ENCODE results near the gene PRR16. TPM values are rescaled to one million over a fixed set of nuclear protein-coding genes. Genes with fewer than 3 reads are reported as not detected.

The PRR16 gene
- total and polyA plus RNA-seq, 2 experiments from 2014 or later: 1.0 to 1.7 TPM

GRCh38 chr5:120472911-120473310 is 8.8 kb downstream of the PRR16 start:
- ATAC-seq: no peak

GRCh38 chr5:120473332-120473731 is 9.2 kb downstream of the PRR16 start:
- Histone ChIP-seq H3K36me3 (ENCODE audit: insufficient read depth) (no peaks in the 10 kb centered on the region), H4K20me1 (replicated peaks; ENCODE audit: insufficient read depth) (no peaks in the 10 kb centered on the region), H3K4me1 (ENCODE audit: insufficient read depth) (no peaks in the 10 kb centered on the region), H3F3A (replicated peaks; ENCODE audit: low read depth) (no peaks in the 10 kb centered on the region), H3K4me3 (no peak overlapping the region), H3K27ac (ENCODE audit: low read depth) (no peak overlapping the region), H3K9me2 (ENCODE audit: insufficient read depth) (no peaks in the 10 kb centered on the region), H3K4me2 (no peak overlapping the region), H3K27me3 (ENCODE audit: insufficient read depth) (no peaks in the 10 kb centered on the region), H2AFZ (no peak overlapping the region), H3K79me2 (replicated peaks; ENCODE audit: insufficient read depth) (no peaks in the 10 kb centered on the region)
- Mint-ChIP-seq H3K4me1 (no peaks in the 10 kb centered on the region), H3K27ac (no peak overlapping the region), H3K9me3 (no peaks in the 10 kb centered on the region), H3K4me3 (no peak overlapping the region), H3K27me3 (ENCODE audit: insufficient read depth, low read depth, poor library complexity) (no peaks in the 10 kb centered on the region), H3K36me3 (ENCODE audit: low read depth) (no peaks in the 10 kb centered on the region)
- DNase-seq (ENCODE audit: low spot score): no peak
- TF ChIP-seq EZH2 (IDR thresholded peaks at IDR 0.05; ENCODE audit: low read depth, unreplicated experiment) (no peak), POLR2AphosphoS5 (IDR thresholded peaks at IDR 0.05; ENCODE audit: low read depth) (no peak), NANOG (IDR thresholded peaks at IDR 0.05; ENCODE audit: borderline replicate concordance) (no peak)
- ATAC-seq: no peak

More at GRCh38 chr5:120472911-120473310, 8.8 kb downstream of the PRR16 start:
- H3K4me1 Mint-ChIP-seq: no peaks in the 10 kb centered on the region
- H3K36me3 ChIP-seq (ENCODE audit: insufficient read depth): no peaks in the 10 kb centered on the region
- TF ChIP-seq REST (IDR thresholded peaks at IDR 0.05; ENCODE audit: unreplicated experiment): no peak
- no peak for TF ChIP-seq JUNB (IDR thresholded peaks at IDR 0.05; ENCODE audit: unreplicated experiment)
- H3K9me3 Mint-ChIP-seq: no peaks in the 10 kb centered on the region
- no peak overlapping the region for H3K27ac Mint-ChIP-seq
- H4K20me1 ChIP-seq (replicated peaks; ENCODE audit: insufficient read depth): no peaks in the 10 kb centered on the region
- no peak overlapping the region for H2AFZ ChIP-seq
- no peak for DNase-seq (ENCODE audit: low spot score)
- H3K4me1 ChIP-seq (ENCODE audit: insufficient read depth): no peaks in the 10 kb centered on the region
- peaks cover under 1% of the 10 kb centered on the region; the same call in 1 of the 2 replicates for H3K27me3 ChIP-seq (ENCODE audit: insufficient read depth)
- no peak overlapping the region for H3K4me3 Mint-ChIP-seq
- no peaks in the 10 kb centered on the region for H3K9me2 ChIP-seq (ENCODE audit: insufficient read depth)
- H3K27me3 Mint-ChIP-seq (ENCODE audit: insufficient read depth, low read depth, poor library complexity): no peaks in the 10 kb centered on the region
- no peak overlapping the region for H3K4me3 ChIP-seq
- H3K36me3 Mint-ChIP-seq (ENCODE audit: low read depth): no peaks in the 10 kb centered on the region
- H3K4me2 ChIP-seq: no peak overlapping the region
- no peaks in the 10 kb centered on the region for H3F3A ChIP-seq (replicated peaks; ENCODE audit: low read depth)
- no peaks in the 10 kb centered on the region for H3K79me2 ChIP-seq (replicated peaks; ENCODE audit: insufficient read depth)
- no peak overlapping the region for H3K27ac ChIP-seq (ENCODE audit: low read depth)

GRCh38 chr5:120476063-120476462 is 12.0 kb downstream of the PRR16 start:
- no peaks in the 10 kb centered on the region for H3K36me3 Mint-ChIP-seq (ENCODE audit: low read depth)
- Histone ChIP-seq H3K9me2 (ENCODE audit: insufficient read depth) (no peaks in the 10 kb centered on the region), H3K79me2 (replicated peaks; ENCODE audit: insufficient read depth) (no peaks in the 10 kb centered on the region), H3K4me3 (no peak overlapping the region), H4K20me1 (replicated peaks; ENCODE audit: insufficient read depth) (no peaks in the 10 kb centered on the region), H3K27ac (ENCODE audit: low read depth) (no peak overlapping the region), H3K27me3 (ENCODE audit: insufficient read depth) (no peaks in the 10 kb centered on the region), H2AFZ (no peak overlapping the region), H3K36me3 (ENCODE audit: insufficient read depth) (no peaks in the 10 kb centered on the region), H3K4me1 (ENCODE audit: insufficient read depth) (no peaks in the 10 kb centered on the region; the same call in 1 of the 2 replicates), H3K4me2 (no peak overlapping the region), H3F3A (replicated peaks; ENCODE audit: low read depth) (no peaks in the 10 kb centered on the region)
- H3K27me3 Mint-ChIP-seq (ENCODE audit: insufficient read depth, low read depth, poor library complexity): no peaks in the 10 kb centered on the region
- DNase-seq (ENCODE audit: low spot score): no peak
- peaks cover 4% of the 10 kb centered on the region; the same call in 2 of the 3 replicates for H3K4me1 Mint-ChIP-seq
- no peaks in the 10 kb centered on the region for H3K9me3 Mint-ChIP-seq
- ATAC-seq: no peak
- H3K4me3 Mint-ChIP-seq: no peak overlapping the region
- H3K27ac Mint-ChIP-seq: no peak overlapping the region
- TF ChIP-seq JUNB (IDR thresholded peaks at IDR 0.05; ENCODE audit: unreplicated experiment) (no peak), EZH2 (IDR thresholded peaks at IDR 0.05; ENCODE audit: low read depth, unreplicated experiment) (no peak), STAT1 (IDR thresholded peaks at IDR 0.05; ENCODE audit: unreplicated experiment) (no peak), REST (IDR thresholded peaks at IDR 0.05; ENCODE audit: unreplicated experiment) (no peak), EZH2phosphoT487 (IDR thresholded peaks at IDR 0.05; ENCODE audit: unreplicated experiment) (no peak), NANOG (IDR thresholded peaks at IDR 0.05; ENCODE audit: borderline replicate concordance) (no peak), CTCF (conservative IDR thresholded peaks at IDR 0.05; ENCODE audit: low read depth in 2 of 2) (no peak)
- TF ChIP-seq, protein P1, sequence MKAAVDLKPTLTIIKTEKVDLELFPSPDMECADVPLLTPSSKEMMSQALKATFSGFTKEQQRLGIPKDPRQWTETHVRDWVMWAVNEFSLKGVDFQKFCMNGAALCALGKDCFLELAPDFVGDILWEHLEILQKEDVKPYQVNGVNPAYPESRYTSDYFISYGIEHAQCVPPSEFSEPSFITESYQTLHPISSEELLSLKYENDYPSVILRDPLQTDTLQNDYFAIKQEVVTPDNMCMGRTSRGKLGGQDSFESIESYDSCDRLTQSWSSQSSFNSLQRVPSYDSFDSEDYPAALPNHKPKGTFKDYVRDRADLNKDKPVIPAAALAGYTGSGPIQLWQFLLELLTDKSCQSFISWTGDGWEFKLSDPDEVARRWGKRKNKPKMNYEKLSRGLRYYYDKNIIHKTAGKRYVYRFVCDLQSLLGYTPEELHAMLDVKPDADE (IDR thresholded peaks at IDR 0.05): no peak

Data from GM23338 (cell line).